NCI-H1048 (cell line): Measurements from ENCODE around the gene OR4D1.
"Not testable (repeated sequence)": the region's sequence is repeated elsewhere in the genome, so short reads cannot be mapped to it uniquely, and the experiment has no call there.

Source experiments
- DNase-seq: peaks from one replicate; lab custom pipeline; 2025; lab: John Stamatoyannopoulos, UW

Gene OR4D1

GRCh38 chr17:58147930-58148434 lies at the start of gene OR4D1:
TSS of gene OR4D1 (plus strand) at chr17:58148384. CDS start at chr17:58155154, 6,770 bp downstream.
- DNase-seq: no peak

GRCh38 chr17:58100506-58100905 lies 47.7 kb upstream of the OR4D1 start:
- no peak for DNase-seq

DNA sequence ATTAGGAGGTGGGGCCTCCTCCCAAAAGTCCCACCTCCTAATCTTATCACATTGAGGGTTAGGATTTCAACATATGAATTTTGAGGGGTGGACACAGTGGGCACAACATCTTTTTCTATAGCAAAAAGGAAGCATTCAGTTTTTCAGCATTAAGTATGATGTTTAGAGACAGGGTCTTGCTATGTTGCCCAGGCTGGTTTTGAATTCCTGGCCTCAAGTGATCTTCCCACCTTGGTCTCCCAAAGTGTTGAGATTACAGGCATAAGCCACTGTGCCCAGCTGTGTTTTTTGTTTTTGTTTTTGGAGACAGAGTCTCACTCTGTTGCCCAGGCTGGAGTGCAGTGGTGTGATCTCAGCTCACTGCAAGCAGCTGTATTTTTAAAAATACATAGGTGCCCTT lies 46.3 kb upstream of the OR4D1 start:
- DNase-seq: not testable (repeated sequence)

DNA sequence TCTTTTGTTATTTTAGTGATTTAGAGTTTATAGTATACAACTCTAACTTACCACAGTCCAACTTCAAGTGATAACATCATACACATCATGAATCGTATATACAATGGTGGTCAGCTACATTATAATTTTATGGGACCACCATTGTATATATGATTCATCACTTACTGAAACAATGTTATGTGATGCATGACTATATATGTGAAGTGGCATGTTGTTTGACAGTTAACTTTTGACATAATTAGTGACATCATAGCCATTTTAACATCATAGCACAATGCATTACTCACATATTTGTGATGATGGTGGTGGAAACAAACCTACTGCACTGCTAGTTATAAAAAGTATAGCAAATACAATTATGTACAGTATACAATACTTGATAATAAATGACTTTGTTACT lies 43.1 kb upstream of the OR4D1 start:
- DNase-seq: no peak

DNA sequence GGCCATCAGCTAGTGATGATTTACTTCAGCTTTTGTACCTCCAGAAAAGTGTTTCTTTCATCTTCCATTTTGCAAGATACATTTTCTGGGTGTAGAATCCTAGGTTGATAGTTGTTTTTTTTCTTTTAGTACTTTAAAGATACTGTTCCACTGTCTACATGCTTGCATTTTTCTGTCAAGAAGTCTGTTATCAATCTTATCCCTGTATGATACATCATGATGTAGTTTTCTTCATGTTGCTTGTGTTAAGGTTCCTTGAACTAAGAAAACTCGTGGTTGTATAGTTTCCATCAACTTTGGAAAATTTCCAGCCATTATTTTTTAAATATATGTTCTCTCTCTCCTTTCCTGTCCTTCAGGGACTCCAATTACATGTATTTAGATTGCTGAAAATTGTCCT lies 40.9 kb upstream of the OR4D1 start:
- DNase-seq: no peak

DNA sequence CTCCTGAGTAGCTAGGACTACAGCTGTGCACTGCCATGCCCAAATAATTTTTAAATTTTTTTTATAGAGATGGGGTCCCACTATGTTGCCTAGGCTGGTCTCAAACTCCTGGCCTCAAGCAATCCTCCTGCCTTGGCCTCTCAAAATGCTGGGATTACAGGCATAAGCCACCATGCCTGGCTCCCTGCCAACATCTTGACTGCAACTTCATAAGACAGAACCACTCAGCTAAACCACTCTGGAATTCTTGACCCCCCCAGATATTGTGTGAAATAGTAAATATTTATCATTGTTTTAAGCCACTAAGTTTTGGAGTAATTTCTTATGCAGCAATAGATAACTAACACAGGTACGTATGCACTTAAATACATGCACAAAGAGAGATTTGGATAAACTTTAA lies 39.0 kb upstream of the OR4D1 start:
- DNase-seq: no peak

DNA sequence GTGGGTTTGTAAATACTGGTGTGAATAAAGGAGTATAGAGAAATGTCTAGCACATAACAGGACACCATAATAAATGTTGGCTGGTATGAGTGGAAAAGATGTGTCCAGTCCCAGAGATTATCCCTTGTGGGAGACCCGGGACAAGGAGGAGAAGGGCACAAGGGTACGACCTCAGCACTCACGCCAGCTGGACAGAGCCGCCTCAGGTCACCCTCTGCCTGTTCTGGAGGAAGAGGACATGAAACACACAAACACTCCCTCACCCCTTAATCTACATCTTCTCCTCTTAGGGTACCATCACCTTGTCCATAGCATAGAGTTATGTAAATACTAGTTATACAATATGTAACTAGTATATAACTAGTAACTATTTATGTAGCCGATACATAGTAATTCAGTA lies 38.2 kb upstream of the OR4D1 start:
- no peak for DNase-seq

- DNase-seq: no peak
Measured at GRCh38 chr17:58111676-58112075, 36.5 kb upstream of the OR4D1 start.

DNA sequence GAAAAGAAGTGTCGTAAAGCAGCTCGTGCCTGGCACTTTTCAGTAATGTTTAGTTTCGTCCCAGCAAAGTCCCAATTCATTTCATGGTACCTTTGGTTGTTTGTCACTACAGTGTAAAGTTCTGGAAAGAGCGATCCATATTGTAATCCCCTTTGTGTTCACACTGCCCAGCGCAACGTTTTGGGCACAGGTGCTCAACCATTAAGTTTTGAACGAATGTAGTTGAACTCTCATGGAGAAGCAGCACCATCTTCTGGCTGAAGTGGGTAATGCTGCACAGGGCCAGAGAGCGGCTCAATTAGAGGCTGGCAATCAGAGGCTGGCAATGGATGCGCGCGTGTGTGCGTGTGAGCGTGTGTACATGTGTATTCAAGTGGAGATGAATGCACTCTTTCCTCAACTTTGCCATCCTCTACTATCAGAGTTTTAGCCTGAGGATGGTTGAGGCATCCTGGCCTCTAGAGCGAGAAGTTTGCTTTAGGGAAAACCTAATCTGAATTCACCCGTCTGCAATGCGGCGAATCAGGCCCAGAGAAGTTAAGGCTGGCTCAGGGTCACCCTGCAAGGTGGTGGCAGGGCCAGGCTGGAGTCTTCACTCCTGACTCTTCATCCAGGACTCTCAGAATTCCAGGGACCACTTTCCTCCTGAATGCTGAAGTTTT lies 35.1 kb upstream of the OR4D1 start:
- DNase-seq: no peak

GRCh38 chr17:58113947-58114346 lies 34.2 kb upstream of the OR4D1 start:
- DNase-seq: no peak

GRCh38 chr17:58117382-58117781 lies 30.8 kb upstream of the OR4D1 start:
- no peak for DNase-seq

DNA sequence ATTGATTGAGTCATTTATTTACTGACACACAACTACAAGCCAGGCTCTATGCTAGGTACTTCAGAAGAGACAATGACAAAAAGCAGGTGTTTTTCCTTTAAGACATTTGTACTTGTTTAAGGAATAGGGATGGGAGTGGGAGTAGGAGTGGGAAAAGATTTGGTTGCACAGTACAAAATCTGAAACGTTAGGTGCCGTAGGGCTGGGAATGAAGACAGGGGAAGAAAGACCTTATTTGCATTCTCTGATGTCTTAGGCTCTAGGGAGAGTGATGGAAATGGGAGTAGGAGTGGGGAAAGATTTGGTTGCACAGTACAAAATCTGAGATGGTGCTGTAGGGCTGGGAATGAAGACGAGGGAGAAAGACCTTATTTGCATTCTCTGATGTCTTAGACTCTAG lies 28.7 kb upstream of the OR4D1 start:
- no peak for DNase-seq

DNA sequence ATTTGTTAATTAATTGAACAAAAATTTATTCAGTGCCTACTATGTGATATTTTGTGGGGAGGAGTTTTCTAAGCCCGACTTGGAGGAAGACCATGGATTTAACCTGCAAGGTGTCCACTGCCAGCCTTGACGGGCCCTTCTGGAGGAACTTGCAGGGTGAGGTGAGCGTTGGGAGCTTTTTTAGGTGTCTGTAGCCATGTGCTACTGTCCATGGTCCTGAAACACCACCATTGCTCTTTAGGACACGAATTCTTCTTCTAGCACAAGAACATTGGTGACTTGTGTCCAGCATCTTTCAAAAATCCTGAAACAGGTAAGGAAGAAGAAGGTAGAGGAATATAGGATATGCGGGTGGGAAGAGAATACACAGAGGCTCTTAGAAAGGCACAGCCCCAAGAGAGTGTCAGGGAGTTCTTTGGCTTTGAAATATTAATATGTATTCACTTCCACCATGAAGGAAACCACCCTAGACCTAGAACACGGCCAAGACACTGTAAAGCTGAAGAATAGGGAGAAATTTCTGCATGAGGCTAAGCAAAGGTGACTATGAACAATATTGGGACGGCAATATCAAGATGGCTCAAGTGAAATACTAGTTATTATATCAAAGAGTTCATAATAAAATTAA lies 27.9 kb upstream of the OR4D1 start:
- no peak for DNase-seq

GRCh38 chr17:58121925-58122324 lies 26.3 kb upstream of the OR4D1 start:
- no peak for DNase-seq

DNA sequence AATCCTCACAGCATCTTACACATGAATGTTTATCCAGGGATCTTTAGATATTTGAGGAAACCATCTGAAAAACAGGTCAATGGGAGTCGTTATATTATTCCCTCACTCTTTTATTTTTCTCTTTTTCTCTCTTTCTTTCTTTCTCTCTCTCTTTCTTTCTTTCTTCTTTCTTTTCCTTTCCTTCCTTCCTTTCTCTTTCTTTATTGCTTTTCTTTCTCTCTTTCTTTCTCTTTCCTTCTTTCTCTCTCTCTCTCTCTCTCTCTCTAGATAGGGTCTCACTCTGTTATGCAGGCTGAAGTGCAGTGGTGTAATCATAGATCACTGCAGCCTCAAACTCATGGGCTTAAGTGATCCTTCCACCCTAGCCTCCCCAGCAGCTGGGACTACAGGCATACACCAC lies 20.3 kb upstream of the OR4D1 start:
- DNase-seq: no peak

- not testable (repeated sequence) for DNase-seq
Measured at GRCh38 chr17:58132697-58133096, 15.5 kb upstream of the OR4D1 start.

DNA sequence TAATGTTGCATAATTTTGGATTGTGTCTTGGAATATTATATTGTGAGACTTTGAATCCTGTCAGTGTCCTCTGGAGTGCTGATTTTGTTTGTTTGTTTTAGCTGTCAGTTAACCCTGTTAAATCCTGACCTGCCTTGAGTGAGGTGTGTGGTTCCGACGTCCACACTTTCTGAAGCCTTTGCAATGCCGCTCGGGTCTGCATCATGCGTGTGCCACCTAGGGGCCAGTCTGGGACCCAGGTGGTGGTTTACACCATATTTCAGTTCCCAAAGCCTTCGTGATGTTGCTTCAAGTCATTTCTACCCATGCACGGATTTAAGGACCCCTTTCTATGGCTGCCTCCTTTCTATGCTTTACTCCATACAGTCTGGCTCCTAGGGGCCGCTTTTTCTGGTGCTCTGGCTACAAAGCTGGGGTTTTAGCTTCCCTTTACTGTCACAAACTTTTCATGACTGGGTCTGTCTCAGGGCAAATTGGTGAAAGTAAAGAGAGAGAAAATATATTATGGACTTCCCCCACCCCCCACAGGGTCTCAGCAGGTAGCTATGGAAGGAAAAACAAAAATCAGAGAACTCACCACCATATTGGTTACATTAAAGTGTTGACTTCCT lies 11.4 kb upstream of the OR4D1 start:
- no peak for DNase-seq

GRCh38 chr17:58141505-58141904 lies 6.7 kb upstream of the OR4D1 start:
- no peak for DNase-seq

DNA sequence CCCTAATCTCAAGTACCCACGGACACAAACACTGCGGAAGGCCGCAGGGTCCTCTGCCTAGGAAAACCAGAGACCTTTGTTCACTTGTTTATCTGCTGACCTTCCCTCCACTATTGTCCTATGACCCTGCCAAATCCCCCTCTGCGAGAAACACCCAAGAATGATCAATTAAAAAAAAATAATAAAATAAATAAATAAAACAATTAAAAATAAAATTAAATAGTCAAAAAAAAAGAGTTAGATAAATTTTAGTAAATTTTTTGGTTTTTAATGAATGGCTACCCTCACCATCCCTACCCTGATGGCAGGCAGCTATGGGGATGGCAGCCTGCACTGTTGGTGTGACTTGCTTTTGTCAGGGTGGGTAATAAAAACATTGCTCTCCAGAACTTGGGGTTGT lies 4.8 kb upstream of the OR4D1 start:
- not testable (repeated sequence) for DNase-seq

- DNase-seq: no peak
Measured at GRCh38 chr17:58144801-58145200, 3.4 kb upstream of the OR4D1 start.

- no peak for DNase-seq
Measured at GRCh38 chr17:58148609-58149008, 425 bp downstream of the OR4D1 start.

DNA sequence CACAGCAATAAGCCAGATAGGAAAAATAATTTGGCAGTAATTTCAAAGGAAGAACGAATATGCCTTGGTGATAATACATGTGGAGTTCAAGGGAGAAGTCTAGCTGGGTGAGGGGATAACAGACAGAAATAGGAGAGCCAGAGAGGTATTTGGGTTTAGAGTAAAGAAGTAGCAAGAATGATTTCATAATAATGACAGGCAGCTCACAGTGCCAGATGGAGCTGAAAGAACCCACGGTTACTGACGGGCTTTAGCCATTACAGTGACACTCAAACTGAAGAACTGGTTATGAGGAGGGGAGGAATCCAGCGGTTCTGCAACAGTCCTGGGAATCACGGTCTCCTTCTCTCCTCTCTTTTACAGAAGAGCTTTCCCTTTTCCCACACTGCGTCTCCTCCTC lies 2.2 kb downstream of the OR4D1 start:
- DNase-seq: no peak

- no peak for DNase-seq
Measured at GRCh38 chr17:58153046-58153445, 4.9 kb downstream of the OR4D1 start.
